MCF 10A (cell line): Measurements from ENCODE around the gene COLEC11. TPM values are rescaled to one million over a fixed set of nuclear protein-coding genes. Genes with fewer than 3 reads are reported as not detected.

Experiments
- BruUV-seq: library from RNA; stranded (reverse); fragments of 400-500 nt; replicated peaks from 2 replicates; lab custom pipeline; 2021; lab: Mats Ljungman, UMichigan
- CTCF ChIA-PET: fragments of 300-600 bp; sonication (Branson Sonifier 250); formaldehyde crosslinking; extraction: SDS; loops from one replicate; lab custom pipeline; 2021; ENCODE audit warnings: antibody characterized with exemption, inconsistent platforms; lab: Yijun Ruan, JAX
- POLR2A ChIA-PET: fragments of 300-600, 350-650 bp; sonication (Branson Sonifier 250); formaldehyde crosslinking; extraction: SDS; loops from one replicate; lab custom pipeline; 2020; ENCODE audit warnings: antibody characterized with exemption, inconsistent platforms; lab: Yijun Ruan, JAX
- DNase-seq: peaks from one replicate; pipeline ENCODE4 v3.0.0-alpha.2; 2018; ENCODE audit not compliant: unreplicated experiment
- H3K27ac Mint-ChIP-seq: one replicate; pipeline ENCODE4 v1.8.0; 2022; ENCODE audit warnings: mild to moderate bottlenecking, low read depth, mixed read lengths; ENCODE audit not compliant: unreplicated experiment
- H3K27me3 Mint-ChIP-seq: one replicate; pipeline ENCODE4 v1.8.0; 2022; ENCODE audit warnings: mixed read lengths; ENCODE audit not compliant: insufficient read depth, unreplicated experiment
- H3K36me3 Mint-ChIP-seq: one replicate; pipeline ENCODE4 v1.8.0; 2022; ENCODE audit warnings: mild to moderate bottlenecking, moderate library complexity, mixed read lengths; ENCODE audit not compliant: insufficient read depth, unreplicated experiment
- H3K4me1 Mint-ChIP-seq: one replicate; pipeline ENCODE4 v1.8.0; 2022; ENCODE audit warnings: mixed read lengths; ENCODE audit not compliant: insufficient read depth, unreplicated experiment
- H3K4me3 Mint-ChIP-seq: one replicate; pipeline ENCODE4 v1.8.0; 2022; ENCODE audit warnings: mild to moderate bottlenecking, moderate library complexity, mixed read lengths; ENCODE audit not compliant: unreplicated experiment
- H3K9me3 Mint-ChIP-seq: one replicate; pipeline ENCODE4 v1.8.0; 2022; ENCODE audit warnings: mixed read lengths; ENCODE audit not compliant: unreplicated experiment
- intact Hi-C: fragments of 100-400 bp; cut with micrococcal nuclease; formaldehyde crosslinking; loops from 2 replicates; pipeline ENCODE4 v1.14.1; 2022
- total RNA-seq: library from RNA; stranded (reverse); gene quantifications from 2 replicates; pipeline ENCODE4 v1.2.3, GENCODE V29; 2022
- TF ChIP-seq, protein P1 (sequence below): fragments of 200-600 bp; IDR thresholded peaks from one replicate; pipeline ENCODE4 v1.8.0; 2022; ENCODE audit warnings: antibody characterized with exemption, mild to moderate bottlenecking; ENCODE audit not compliant: unreplicated experiment

COLEC11 gene
- total RNA-seq, 1 experiment from 2014 or later, result not detected

DNA sequence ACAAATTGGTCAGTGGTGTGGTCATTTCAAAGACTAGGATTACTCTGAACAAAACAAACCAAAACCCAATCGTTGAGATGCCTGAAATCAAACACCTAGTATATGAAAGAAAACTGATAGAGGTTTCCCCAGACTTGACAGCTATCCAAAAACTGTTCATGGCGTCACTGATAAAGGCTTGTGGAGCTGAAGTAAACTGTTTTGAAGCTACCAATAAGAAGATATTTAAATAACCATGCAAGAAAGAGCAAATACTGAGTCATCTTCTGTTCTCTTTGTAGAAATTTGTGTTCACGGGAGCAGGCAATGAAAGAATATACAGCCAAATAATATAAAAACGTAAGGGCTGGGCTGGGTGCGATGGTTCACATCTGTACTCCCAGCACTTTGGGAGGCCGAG lies 7.5 kb upstream of the COLEC11 start:
- intact Hi-C loops, result no loop called here
- TF ChIP-seq, protein P1, sequence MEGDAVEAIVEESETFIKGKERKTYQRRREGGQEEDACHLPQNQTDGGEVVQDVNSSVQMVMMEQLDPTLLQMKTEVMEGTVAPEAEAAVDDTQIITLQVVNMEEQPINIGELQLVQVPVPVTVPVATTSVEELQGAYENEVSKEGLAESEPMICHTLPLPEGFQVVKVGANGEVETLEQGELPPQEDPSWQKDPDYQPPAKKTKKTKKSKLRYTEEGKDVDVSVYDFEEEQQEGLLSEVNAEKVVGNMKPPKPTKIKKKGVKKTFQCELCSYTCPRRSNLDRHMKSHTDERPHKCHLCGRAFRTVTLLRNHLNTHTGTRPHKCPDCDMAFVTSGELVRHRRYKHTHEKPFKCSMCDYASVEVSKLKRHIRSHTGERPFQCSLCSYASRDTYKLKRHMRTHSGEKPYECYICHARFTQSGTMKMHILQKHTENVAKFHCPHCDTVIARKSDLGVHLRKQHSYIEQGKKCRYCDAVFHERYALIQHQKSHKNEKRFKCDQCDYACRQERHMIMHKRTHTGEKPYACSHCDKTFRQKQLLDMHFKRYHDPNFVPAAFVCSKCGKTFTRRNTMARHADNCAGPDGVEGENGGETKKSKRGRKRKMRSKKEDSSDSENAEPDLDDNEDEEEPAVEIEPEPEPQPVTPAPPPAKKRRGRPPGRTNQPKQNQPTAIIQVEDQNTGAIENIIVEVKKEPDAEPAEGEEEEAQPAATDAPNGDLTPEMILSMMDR, result no peak
- DNase-seq, result no peak
- no peak overlapping the region for H3K4me3 Mint-ChIP-seq
- H3K27ac Mint-ChIP-seq, result peak overlapping the region; percentile 55
- peaks cover 19% of the 10 kb centered on the region for H3K36me3 Mint-ChIP-seq
- H3K9me3 Mint-ChIP-seq, result no peaks in the 10 kb centered on the region
- POLR2A ChIA-PET, result no interaction called here
- CTCF ChIA-PET, result interaction anchor here (0.5 to 1.8 kb wide), 3 partner anchors 23 to 77 kb away, joined by 4 to 6 read pairs (median 5); no protein-coding TSS in a partner anchor
- BruUV-seq, result no TSS peak
- H3K27me3 Mint-ChIP-seq, result no peaks in the 10 kb centered on the region
- H3K4me1 Mint-ChIP-seq, result no peaks in the 10 kb centered on the region

DNA sequence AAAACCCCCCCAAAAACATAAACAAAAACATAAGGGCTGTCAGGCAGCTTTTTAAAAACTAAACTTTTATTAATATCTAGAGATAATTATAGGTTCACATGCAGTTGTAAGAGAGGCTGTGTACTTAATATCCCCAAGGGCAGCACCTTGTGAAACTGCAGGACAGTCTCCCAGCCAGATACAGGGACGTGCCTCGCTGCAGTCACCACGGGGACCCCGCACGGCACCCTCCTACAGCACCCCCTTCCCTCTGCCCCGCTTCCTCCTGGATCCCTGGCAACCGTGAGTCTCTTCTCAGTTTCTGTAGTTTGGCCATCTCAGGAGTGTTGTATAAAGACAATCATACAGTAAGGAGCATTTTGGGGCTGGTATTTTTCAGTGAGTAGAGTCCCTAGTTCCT lies 6.8 kb upstream of the COLEC11 start:
- no peaks in the 10 kb centered on the region for H3K27me3 Mint-ChIP-seq
- no peak for DNase-seq
- no peaks in the 10 kb centered on the region for H3K4me1 Mint-ChIP-seq
- ChIA-PET POLR2A (no interaction called here), CTCF (interaction anchor here (0.9 to 1.8 kb wide), 2 partner anchors 62 to 77 kb away, joined by 4 to 6 read pairs; no protein-coding TSS in a partner anchor)
- H3K36me3 Mint-ChIP-seq, result peaks cover 13% of the 10 kb centered on the region
- H3K4me3 Mint-ChIP-seq, result no peak overlapping the region
- H3K27ac Mint-ChIP-seq, result no peak overlapping the region
- TF ChIP-seq, protein P1, result no peak
- BruUV-seq, result no TSS peak
- H3K9me3 Mint-ChIP-seq, result no peaks in the 10 kb centered on the region
- intact Hi-C loops, result no loop called here

DNA sequence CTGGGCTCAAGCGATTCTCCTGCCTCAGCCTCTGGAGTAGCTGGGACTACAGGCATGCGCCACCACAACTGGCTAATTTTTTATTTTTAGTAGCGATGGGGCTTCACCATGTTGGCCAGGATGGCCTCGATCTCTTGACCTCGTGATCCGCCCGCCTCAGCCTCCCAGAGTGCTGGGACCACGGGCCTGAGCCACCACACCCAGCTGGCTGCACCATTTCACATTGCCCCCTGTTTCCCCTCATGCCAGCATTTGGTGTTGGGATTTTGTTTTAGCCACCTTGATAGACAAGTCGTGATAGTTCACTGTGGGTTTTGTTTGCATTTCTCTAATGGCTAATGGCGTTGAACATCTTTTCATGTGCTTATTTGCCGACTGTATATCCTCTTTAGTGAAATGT lies 5.8 kb upstream of the COLEC11 start:
- TF ChIP-seq, protein P1, result no peak
- Mint-ChIP-seq H3K9me3 (no peaks in the 10 kb centered on the region), H3K27me3 (no peaks in the 10 kb centered on the region), H3K36me3 (peaks cover 5% of the 10 kb centered on the region), H3K27ac (no peak overlapping the region), H3K4me3 (no peak overlapping the region), H3K4me1 (no peaks in the 10 kb centered on the region)
- no TSS peak for BruUV-seq
- DNase-seq, result no peak
- ChIA-PET POLR2A (no interaction called here), CTCF (interaction anchor here (0.7 kb wide), 1 partner anchor 197 kb away, joined by 3 read pairs; no protein-coding TSS in a partner anchor)
- intact Hi-C loops, result no loop called here

DNA sequence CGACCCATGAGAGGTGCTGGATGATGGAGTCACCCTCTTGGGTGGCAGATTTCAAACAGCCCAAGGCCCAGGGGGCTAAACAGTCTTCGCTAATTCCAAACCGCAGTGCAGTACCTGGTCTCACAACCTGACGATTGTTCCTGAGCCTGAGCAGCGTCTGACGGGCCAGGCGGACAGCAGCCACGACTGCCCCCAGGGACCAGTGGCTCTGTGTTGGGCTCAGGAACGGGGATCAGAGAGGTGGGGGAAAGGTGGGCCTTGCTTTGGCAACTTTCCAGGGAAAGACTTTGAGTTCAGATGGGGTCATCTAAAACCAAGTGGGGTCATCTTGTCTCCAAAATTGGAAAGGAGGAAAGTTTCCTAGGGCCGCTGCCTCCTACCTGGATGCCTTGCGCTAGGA lies 492 bp downstream of the COLEC11 start:
- BruUV-seq, result no TSS peak
- intact Hi-C loops, result no loop called here
- no peak for DNase-seq
- H3K36me3 Mint-ChIP-seq, result no peaks in the 10 kb centered on the region
- H3K27me3 Mint-ChIP-seq, result peaks cover 11% of the 10 kb centered on the region
- H3K4me1 Mint-ChIP-seq, result no peaks in the 10 kb centered on the region
- TF ChIP-seq, protein P1, result no peak
- ChIA-PET POLR2A (no interaction called here), CTCF (interaction anchor here (0.6 kb wide), 1 partner anchor 173 kb away, joined by 3 read pairs; no protein-coding TSS in a partner anchor)
- no peaks in the 10 kb centered on the region for H3K9me3 Mint-ChIP-seq
- no peak overlapping the region for H3K27ac Mint-ChIP-seq
- no peak overlapping the region for H3K4me3 Mint-ChIP-seq
